IPS DF 19.7 (cell line): Measurements from ENCODE around the gene NFATC4.

Source experiments
- DNase-seq: peaks from one replicate; pipeline ENCODE4 v3.0.0-alpha.2; 2013; ENCODE audit warnings: low read depth, low spot score

Gene NFATC4

GRCh38 chr14:24428628-24429394 is 60.8 kb downstream of the NFATC4 start:
- no peak for DNase-seq
